Endometrial microvascular endothelial cells (primary cell): Measurements from ENCODE around the gene SNN. TPM values are rescaled to one million over a fixed set of nuclear protein-coding genes. Genes with fewer than 3 reads are reported as not detected.

Source experiments
- in situ Hi-C: cut with HindIII; loops from 2 replicates; pipeline ENCODE4 v1.10.0; 2017; ENCODE audit warnings: low sequenced_read_pairs, low pct_unique_long_range_greater_than_20kb; ENCODE audit errors: inconsistent ontology term
- total RNA-seq: library from RNA; depleted of rRNA; stranded (reverse); fragments of >200 nt; gene quantifications from one replicate; pipeline ENCODE4 v1.2.3, GENCODE V29; 2015; ENCODE audit errors: inconsistent ontology term

The SNN gene
- total RNA-seq = 11.4 TPM

- in situ Hi-C loops = no loop called here
Measured at GRCh38 chr16:11667824-11668622, at the start of gene SNN. SNN (plus strand) TSS chr16:11668455; CDS start chr16:11676060, 7,605 bp downstream.

- in situ Hi-C loops = no loop called here
Measured at GRCh38 chr16:11619327-11619851, 48.9 kb upstream of the SNN start.

GRCh38 chr16:11620243-11621003, 47.8 kb upstream of the SNN start:
- in situ Hi-C loops = no loop called here

GRCh38 chr16:11621539-11621919, 46.7 kb upstream of the SNN start:
- in situ Hi-C loops = no loop called here

- in situ Hi-C loops = no loop called here
Measured at GRCh38 chr16:11621920-11622651, 46.2 kb upstream of the SNN start.

GRCh38 chr16:11624205-11624604, 44.0 kb upstream of the SNN start:
- in situ Hi-C loops = no loop called here

GRCh38 chr16:11624636-11625607, 43.3 kb upstream of the SNN start:
- in situ Hi-C loops = no loop called here

GRCh38 chr16:11625769-11626168, 42.5 kb upstream of the SNN start:
- in situ Hi-C loops = no loop called here

GRCh38 chr16:11626657-11627291, 41.5 kb upstream of the SNN start:
- in situ Hi-C loops = no loop called here

GRCh38 chr16:11627292-11627663, 41.0 kb upstream of the SNN start:
- in situ Hi-C loops = no loop called here

GRCh38 chr16:11627822-11628457, 40.3 kb upstream of the SNN start:
- in situ Hi-C loops = no loop called here

- in situ Hi-C loops = no loop called here
Measured at GRCh38 chr16:11629071-11630030, 38.9 kb upstream of the SNN start.

- in situ Hi-C loops = no loop called here
Measured at GRCh38 chr16:11630046-11630767, 38.0 kb upstream of the SNN start.

- in situ Hi-C loops = no loop called here
Measured at GRCh38 chr16:11630768-11631056, 37.5 kb upstream of the SNN start.

GRCh38 chr16:11631214-11631613, 37.0 kb upstream of the SNN start:
- in situ Hi-C loops = no loop called here

- in situ Hi-C loops = no loop called here
Measured at GRCh38 chr16:11632455-11632939, 35.8 kb upstream of the SNN start.
